Mammary epithelial cell (primary cell): ENCODE measurements around the gene SUFU.

Source experiments
- EZH2 ChIP-seq: IDR thresholded peaks from 2 replicates; pipeline ENCODE4 v1.6.1; 2012; ENCODE audit warnings: low read length, inconsistent platforms, borderline replicate concordance
- TF ChIP-seq, protein P1 (sequence below), 2 donors: IDR thresholded peaks in 1 of 2; conservative IDR thresholded peaks in 1 of 2; 2 replicates each; pipeline ENCODE4 v1.5.1; 2011 to 2012; ENCODE audit warnings: inconsistent platforms in 2 of 2, low read length in 2 of 2, mild to moderate bottlenecking in 2 of 2, control low read depth in 1 of 2, low read depth in 1 of 2; ENCODE audit not compliant: insufficient read depth in 1 of 2; ENCODE audit errors: extremely low read depth in 1 of 2

DNA sequence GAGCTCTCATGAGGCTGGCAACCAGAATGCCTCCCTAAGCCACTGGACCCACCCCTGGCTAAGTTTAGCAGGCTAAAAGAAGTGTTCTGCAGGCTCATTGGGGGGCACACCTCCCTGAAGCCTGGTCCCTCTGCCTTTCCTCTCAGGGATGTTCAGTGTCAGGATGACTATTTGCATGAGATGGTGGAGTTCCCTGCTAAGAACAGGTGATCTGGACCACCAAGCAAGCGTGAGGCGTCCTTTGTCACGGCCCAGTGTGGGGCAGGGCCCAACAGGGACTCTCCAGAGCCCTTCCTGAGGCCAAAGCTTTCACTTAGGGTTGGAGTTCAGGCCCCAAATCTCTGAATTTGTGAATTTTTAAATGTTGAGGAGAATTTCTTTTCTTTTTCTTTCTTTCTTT lies 12.0 kb downstream of the SUFU start:
- TF ChIP-seq, protein P1, sequence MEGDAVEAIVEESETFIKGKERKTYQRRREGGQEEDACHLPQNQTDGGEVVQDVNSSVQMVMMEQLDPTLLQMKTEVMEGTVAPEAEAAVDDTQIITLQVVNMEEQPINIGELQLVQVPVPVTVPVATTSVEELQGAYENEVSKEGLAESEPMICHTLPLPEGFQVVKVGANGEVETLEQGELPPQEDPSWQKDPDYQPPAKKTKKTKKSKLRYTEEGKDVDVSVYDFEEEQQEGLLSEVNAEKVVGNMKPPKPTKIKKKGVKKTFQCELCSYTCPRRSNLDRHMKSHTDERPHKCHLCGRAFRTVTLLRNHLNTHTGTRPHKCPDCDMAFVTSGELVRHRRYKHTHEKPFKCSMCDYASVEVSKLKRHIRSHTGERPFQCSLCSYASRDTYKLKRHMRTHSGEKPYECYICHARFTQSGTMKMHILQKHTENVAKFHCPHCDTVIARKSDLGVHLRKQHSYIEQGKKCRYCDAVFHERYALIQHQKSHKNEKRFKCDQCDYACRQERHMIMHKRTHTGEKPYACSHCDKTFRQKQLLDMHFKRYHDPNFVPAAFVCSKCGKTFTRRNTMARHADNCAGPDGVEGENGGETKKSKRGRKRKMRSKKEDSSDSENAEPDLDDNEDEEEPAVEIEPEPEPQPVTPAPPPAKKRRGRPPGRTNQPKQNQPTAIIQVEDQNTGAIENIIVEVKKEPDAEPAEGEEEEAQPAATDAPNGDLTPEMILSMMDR (conservative IDR thresholded peaks at IDR 0.05 in 1 of 2, IDR thresholded peaks at IDR 0.05 in 1 of 2; ENCODE audit: extremely low read depth in 1 of 2, insufficient read depth in 1 of 2, low read depth in 1 of 2, low read length in 2 of 2): no peak
- no peak for TF ChIP-seq EZH2
